ENCODE results near the gene MRLN.

MRLN gene

DNA sequence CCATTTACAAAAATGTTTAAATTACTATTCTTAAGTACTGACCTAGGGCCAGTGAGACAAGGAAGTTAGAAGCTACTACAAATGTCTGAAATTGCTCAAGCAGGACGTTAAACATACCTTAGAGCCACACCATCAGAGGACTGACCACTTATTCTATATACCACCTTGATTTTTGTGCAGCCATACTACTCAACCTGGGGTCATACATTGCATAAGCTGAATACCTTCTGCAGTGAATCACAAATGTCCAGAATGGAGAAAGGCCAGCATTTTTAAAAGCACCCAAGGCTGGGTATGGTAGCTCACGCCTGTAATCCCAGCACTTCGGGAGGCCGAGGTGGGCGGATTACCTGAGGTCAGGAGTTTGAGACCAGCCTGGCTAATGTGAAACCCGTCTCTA, 21.2 kb upstream of the MRLN start:
- H3K79me1 ChIP-seq (ENCODE audit: low read length), result no peaks in the 10 kb centered on the region
- DNase-seq, result peak; percentile 61 to 91
- no peak overlapping the region for H3K23ac ChIP-seq (ENCODE audit: low read length)
- no peak overlapping the region for H3K14ac ChIP-seq (ENCODE audit: low read length)
- no peak overlapping the region for H4K12ac ChIP-seq (ENCODE audit: low read depth, low read length)
- H4K91ac ChIP-seq (ENCODE audit: low read depth, low read length), result no peak overlapping the region
- no peak overlapping the region for H2AFZ ChIP-seq (ENCODE audit: insufficient read depth, low read length, poor library complexity)
- no peaks in the 10 kb centered on the region for H3K4me1 ChIP-seq (ENCODE audit: control insufficient read depth in 1 of 2, insufficient read depth in 2 of 2, low read length in 2 of 2)
- H3K27ac ChIP-seq (ENCODE audit: low read depth, low read length), result no peak overlapping the region
- H3K4ac ChIP-seq (ENCODE audit: low read depth, low read length), result no peak overlapping the region
- H3K36me3 ChIP-seq (ENCODE audit: control insufficient read depth in 1 of 2, insufficient read depth in 2 of 2, low read length in 2 of 2), result no peaks in the 10 kb centered on the region
- H3K9ac ChIP-seq (ENCODE audit: low read length), result no peak overlapping the region
- H3K4me3 ChIP-seq (ENCODE audit: low read depth, low read length), result no peak overlapping the region
- WGBS (ENCODE audit: extremely low coverage, insufficient coverage, insufficient read length), result no CpG with 5 or more reads among the region's 6 CpGs
- no peak overlapping the region for H2BK12ac ChIP-seq (ENCODE audit: low read length)
- no peak overlapping the region for H2AK5ac ChIP-seq (ENCODE audit: low read length)
- no peak overlapping the region for H3K4me2 ChIP-seq (ENCODE audit: low read length)
- H3K79me2 ChIP-seq (ENCODE audit: control insufficient read depth, insufficient read depth, low read length, poor library complexity), result no peaks in the 10 kb centered on the region
- H2BK120ac ChIP-seq (ENCODE audit: insufficient read depth, low read length, poor library complexity), result no peak overlapping the region
- H4K8ac ChIP-seq (ENCODE audit: low read depth, low read length), result no peak overlapping the region
- peaks cover 9% of the 10 kb centered on the region for H3K9me3 ChIP-seq (ENCODE audit: insufficient read depth, low read depth, low read length)
- H2BK5ac ChIP-seq (ENCODE audit: low read depth, low read length, poor library complexity), result no peak overlapping the region
- no peaks in the 10 kb centered on the region for H3K27me3 ChIP-seq (ENCODE audit: insufficient read depth, low read length)
- no peak overlapping the region for H3K18ac ChIP-seq (ENCODE audit: low read length)

DNA sequence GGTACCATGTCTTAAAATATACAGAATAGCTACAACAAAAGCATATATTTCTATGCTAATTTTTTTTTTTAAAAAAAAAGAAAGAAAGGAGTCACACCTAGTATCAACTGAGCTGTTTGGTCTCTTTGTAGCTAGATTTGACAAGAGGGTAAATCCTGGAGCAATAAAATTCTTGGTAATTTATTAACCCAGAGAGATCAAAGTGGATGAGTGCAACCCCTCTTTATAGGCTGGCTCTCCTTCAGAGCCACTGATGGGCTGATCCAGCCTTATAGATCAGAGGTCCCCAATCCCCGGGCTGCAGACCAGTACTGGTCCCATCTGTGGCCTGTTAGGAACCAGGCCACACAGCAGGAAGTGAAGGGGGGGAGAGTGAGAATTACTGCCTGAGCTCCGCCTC, 19.8 kb upstream of the MRLN start:
- H3K79me1 ChIP-seq (ENCODE audit: low read length), result no peaks in the 10 kb centered on the region
- no peak overlapping the region for H2AFZ ChIP-seq (ENCODE audit: insufficient read depth, low read length, poor library complexity)
- H2AK5ac ChIP-seq (ENCODE audit: low read length), result no peak overlapping the region
- H4K8ac ChIP-seq (ENCODE audit: low read depth, low read length), result no peak overlapping the region
- no peak overlapping the region for H3K4ac ChIP-seq (ENCODE audit: low read depth, low read length)
- no peak overlapping the region for H2BK5ac ChIP-seq (ENCODE audit: low read depth, low read length, poor library complexity)
- no peak overlapping the region for H3K14ac ChIP-seq (ENCODE audit: low read length)
- H4K91ac ChIP-seq (ENCODE audit: low read depth, low read length), result no peak overlapping the region
- no peaks in the 10 kb centered on the region for H3K4me1 ChIP-seq (ENCODE audit: control insufficient read depth in 1 of 2, insufficient read depth in 2 of 2, low read length in 2 of 2)
- no CpG with 5 or more reads among the region's 2 CpGs for WGBS (ENCODE audit: extremely low coverage, insufficient coverage, insufficient read length)
- no peak overlapping the region for H3K9ac ChIP-seq (ENCODE audit: low read length)
- no peak overlapping the region for H2BK120ac ChIP-seq (ENCODE audit: insufficient read depth, low read length, poor library complexity)
- H3K27ac ChIP-seq (ENCODE audit: low read depth, low read length), result no peak overlapping the region
- H3K23ac ChIP-seq (ENCODE audit: low read length), result no peak overlapping the region
- no peak overlapping the region for H3K4me2 ChIP-seq (ENCODE audit: low read length)
- no peak overlapping the region for H2BK12ac ChIP-seq (ENCODE audit: low read length)
- H3K9me3 ChIP-seq (ENCODE audit: insufficient read depth, low read depth, low read length), result peaks cover 9% of the 10 kb centered on the region
- no peak overlapping the region for H3K4me3 ChIP-seq (ENCODE audit: low read depth, low read length)
- no peak overlapping the region for H3K18ac ChIP-seq (ENCODE audit: low read length)
- H3K36me3 ChIP-seq (ENCODE audit: control insufficient read depth in 1 of 2, insufficient read depth in 2 of 2, low read length in 2 of 2), result no peaks in the 10 kb centered on the region
- DNase-seq, result no peak
- no peaks in the 10 kb centered on the region for H3K79me2 ChIP-seq (ENCODE audit: control insufficient read depth, insufficient read depth, low read length, poor library complexity)
- H3K27me3 ChIP-seq (ENCODE audit: insufficient read depth, low read length), result no peaks in the 10 kb centered on the region
- H4K12ac ChIP-seq (ENCODE audit: low read depth, low read length), result no peak overlapping the region

DNA sequence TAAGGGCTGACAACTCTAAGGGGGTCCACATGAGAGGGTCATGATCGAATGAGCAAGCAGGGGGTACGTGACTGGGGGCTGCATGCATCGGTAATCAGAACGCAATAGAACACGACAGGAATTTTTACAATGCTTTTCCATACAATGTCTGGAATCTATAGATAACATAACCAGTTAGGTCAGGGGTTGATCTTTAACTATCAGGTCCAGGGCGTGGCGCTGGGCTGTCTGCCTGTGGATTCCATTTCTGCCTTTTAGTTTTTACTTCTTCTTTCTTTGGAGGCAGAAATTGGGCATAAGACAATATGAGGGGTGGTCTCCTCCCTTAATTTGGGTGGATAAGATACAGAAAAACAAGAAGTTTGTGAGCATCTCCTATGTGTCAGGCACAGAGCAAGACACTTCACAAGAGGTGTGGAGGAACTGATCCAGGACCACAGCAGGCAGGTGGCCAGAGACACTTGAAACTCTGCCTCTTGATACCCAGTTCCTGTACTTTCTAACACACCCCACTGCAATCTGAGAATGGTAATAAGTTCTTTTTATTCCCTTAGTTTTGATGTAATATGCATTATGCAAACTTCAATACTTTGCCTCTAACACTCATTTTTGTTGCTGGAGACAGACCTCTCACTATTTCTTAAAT, 18.0 kb upstream of the MRLN start:
- H2BK120ac ChIP-seq (ENCODE audit: insufficient read depth, low read length, poor library complexity), result no peak overlapping the region
- no peak overlapping the region for H3K9ac ChIP-seq (ENCODE audit: low read length)
- H3K4me1 ChIP-seq (ENCODE audit: control insufficient read depth in 1 of 2, insufficient read depth in 2 of 2, low read length in 2 of 2), result no peaks in the 10 kb centered on the region
- H2BK12ac ChIP-seq (ENCODE audit: low read length), result no peak overlapping the region
- no CpG with 5 or more reads among the region's 7 CpGs for WGBS (ENCODE audit: extremely low coverage, insufficient coverage, insufficient read length)
- no peak overlapping the region for H2AFZ ChIP-seq (ENCODE audit: insufficient read depth, low read length, poor library complexity)
- no peak overlapping the region for H3K14ac ChIP-seq (ENCODE audit: low read length)
- H3K4ac ChIP-seq (ENCODE audit: low read depth, low read length), result no peak overlapping the region
- no peaks in the 10 kb centered on the region for H3K27me3 ChIP-seq (ENCODE audit: insufficient read depth, low read length)
- H3K9me3 ChIP-seq (ENCODE audit: insufficient read depth, low read depth, low read length), result peaks cover 7% of the 10 kb centered on the region
- no peaks in the 10 kb centered on the region for H3K36me3 ChIP-seq (ENCODE audit: control insufficient read depth in 1 of 2, insufficient read depth in 2 of 2, low read length in 2 of 2)
- H4K91ac ChIP-seq (ENCODE audit: low read depth, low read length), result no peak overlapping the region
- H3K79me2 ChIP-seq (ENCODE audit: control insufficient read depth, insufficient read depth, low read length, poor library complexity), result no peaks in the 10 kb centered on the region
- no peak overlapping the region for H3K4me3 ChIP-seq (ENCODE audit: low read depth, low read length)
- peak in 1 of 2 donors; percentile 38 for DNase-seq
- H3K79me1 ChIP-seq (ENCODE audit: low read length), result no peaks in the 10 kb centered on the region
- H3K18ac ChIP-seq (ENCODE audit: low read length), result no peak overlapping the region
- H4K8ac ChIP-seq (ENCODE audit: low read depth, low read length), result no peak overlapping the region
- H3K23ac ChIP-seq (ENCODE audit: low read length), result no peak overlapping the region
- H3K4me2 ChIP-seq (ENCODE audit: low read length), result no peak overlapping the region
- H4K12ac ChIP-seq (ENCODE audit: low read depth, low read length), result no peak overlapping the region
- H3K27ac ChIP-seq (ENCODE audit: low read depth, low read length), result no peak overlapping the region
- H2AK5ac ChIP-seq (ENCODE audit: low read length), result no peak overlapping the region
- H2BK5ac ChIP-seq (ENCODE audit: low read depth, low read length, poor library complexity), result no peak overlapping the region

DNA sequence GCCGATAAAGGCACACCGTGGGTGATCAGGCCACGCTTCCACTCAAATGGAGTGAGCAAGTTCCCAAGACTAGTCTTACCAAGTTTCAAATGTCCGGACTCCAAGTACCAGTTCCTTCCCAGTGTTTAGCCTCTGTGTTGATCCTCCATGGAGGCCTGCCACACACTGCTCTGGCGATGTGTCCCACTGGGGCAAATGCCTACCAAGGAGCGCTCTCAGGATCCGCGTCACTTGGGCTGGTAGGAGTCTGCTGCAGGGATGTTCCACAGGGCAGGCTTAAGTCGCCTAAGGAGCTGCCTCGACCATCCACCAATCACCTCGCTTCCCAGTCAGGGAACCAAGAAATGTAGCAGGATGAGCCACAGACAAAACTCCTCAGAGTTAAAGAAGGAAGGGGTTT, 17.4 kb upstream of the MRLN start:
- Histone ChIP-seq H3K18ac (ENCODE audit: low read length) (no peak overlapping the region), H3K4me1 (ENCODE audit: control insufficient read depth in 1 of 2, insufficient read depth in 2 of 2, low read length in 2 of 2) (no peaks in the 10 kb centered on the region), H2AFZ (ENCODE audit: insufficient read depth, low read length, poor library complexity) (no peak overlapping the region), H3K27me3 (ENCODE audit: insufficient read depth, low read length) (no peaks in the 10 kb centered on the region), H4K12ac (ENCODE audit: low read depth, low read length) (no peak overlapping the region), H3K27ac (ENCODE audit: low read depth, low read length) (no peak overlapping the region), H2BK5ac (ENCODE audit: low read depth, low read length, poor library complexity) (no peak overlapping the region), H3K9me3 (ENCODE audit: insufficient read depth, low read depth, low read length) (peaks cover 7% of the 10 kb centered on the region), H4K8ac (ENCODE audit: low read depth, low read length) (no peak overlapping the region), H3K79me1 (ENCODE audit: low read length) (no peaks in the 10 kb centered on the region), H3K36me3 (ENCODE audit: control insufficient read depth in 1 of 2, insufficient read depth in 2 of 2, low read length in 2 of 2) (no peaks in the 10 kb centered on the region), H3K9ac (ENCODE audit: low read length) (no peak overlapping the region), H2BK120ac (ENCODE audit: insufficient read depth, low read length, poor library complexity) (no peak overlapping the region), H2BK12ac (ENCODE audit: low read length) (no peak overlapping the region), H2AK5ac (ENCODE audit: low read length) (no peak overlapping the region), H3K4me2 (ENCODE audit: low read length) (no peak overlapping the region), H3K4ac (ENCODE audit: low read depth, low read length) (no peak overlapping the region), H3K14ac (ENCODE audit: low read length) (no peak overlapping the region), H4K91ac (ENCODE audit: low read depth, low read length) (no peak overlapping the region), H3K23ac (ENCODE audit: low read length) (no peak overlapping the region), H3K4me3 (ENCODE audit: low read depth, low read length) (no peak overlapping the region), H3K79me2 (ENCODE audit: control insufficient read depth, insufficient read depth, low read length, poor library complexity) (no peaks in the 10 kb centered on the region)
- no peak for DNase-seq
- WGBS (ENCODE audit: extremely low coverage, insufficient coverage, insufficient read length), result no CpG with 5 or more reads among the region's 11 CpGs
